COLO668 (cell line): Measurements from ENCODE around the gene HIF3A.
A peak's percentile ranks its signal among the peaks of the same experiment; 100 is the strongest.

ENCODE experiments used
- DNase-seq: peaks from one replicate; lab custom pipeline; 2025; ENCODE audit not compliant: unreplicated experiment; lab: John Stamatoyannopoulos, UW

The HIF3A gene

GRCh38 chr19:46326608-46327007 lies 29.8 kb downstream of the HIF3A start:
- DNase-seq, result no peak

DNA sequence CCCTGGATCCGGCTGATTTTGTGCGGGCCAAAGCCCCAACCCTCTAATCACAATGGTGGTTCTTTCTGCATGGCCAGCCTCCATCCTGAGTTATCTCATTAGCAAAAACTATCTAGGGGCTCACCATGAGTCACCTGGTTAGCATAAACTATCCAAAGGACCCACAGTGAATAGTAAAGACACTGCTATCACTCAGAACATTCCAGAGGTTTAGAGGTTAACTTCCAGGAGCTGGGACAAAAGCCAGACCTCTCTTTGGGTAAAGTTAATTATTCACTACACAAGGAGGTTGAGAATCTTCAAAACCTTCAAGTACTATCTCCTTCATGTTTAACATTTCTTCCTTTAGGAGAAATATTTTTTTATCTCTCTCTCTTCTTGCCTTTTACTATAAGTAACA lies 31.2 kb downstream of the HIF3A start:
- DNase-seq, result no peak

DNA sequence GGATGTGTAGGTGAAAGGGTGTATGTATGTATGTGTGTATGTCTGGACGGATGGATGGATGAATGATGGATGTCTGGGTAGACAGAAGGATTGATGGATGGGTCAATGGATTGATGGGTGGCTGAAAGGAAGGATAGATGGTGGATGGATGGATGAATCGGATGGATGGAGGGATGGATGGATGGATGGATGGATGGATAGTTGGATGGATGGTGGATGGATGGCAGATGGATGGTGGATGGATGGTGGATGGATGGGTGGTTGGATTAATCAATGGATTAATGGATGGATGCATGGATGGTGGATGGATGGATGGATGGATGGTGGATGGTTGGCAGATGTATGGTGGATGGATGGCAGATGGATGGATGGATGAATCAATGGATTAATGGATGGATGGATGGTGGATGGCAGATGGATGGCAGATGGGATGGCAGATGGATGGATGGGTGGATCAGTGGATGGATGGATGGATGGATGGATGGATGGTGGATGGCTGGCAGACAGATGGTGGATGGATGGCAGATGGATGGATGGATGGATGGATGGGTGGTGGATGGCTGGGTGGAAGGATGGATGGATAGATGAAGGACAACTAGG lies 33.6 kb downstream of the HIF3A start:
- DNase-seq, result no peak

- no peak for DNase-seq
These were observed 40.6 kb downstream of the HIF3A start for GRCh38 chr19:46337487-46337886.

DNA sequence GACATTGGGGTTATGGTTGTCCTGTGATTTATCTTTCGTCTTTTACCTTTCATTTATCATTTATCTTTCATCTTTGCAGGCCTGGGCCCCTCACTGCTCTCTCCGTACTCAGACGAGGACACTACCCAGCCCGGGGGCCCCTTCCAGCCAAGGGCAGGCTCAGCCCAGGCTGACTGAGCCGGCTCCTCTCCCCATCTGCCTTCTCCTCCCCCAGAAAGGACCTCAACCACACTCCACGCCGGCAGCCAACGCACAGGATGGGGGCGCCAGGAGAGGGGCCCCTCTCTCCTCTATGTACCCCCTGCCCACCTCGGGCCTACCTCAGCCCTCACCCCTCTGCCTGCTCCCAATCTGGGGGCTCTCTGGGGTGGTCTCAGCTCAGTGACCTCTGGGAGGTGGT lies 42.6 kb downstream of the HIF3A start:
- no peak for DNase-seq

DNA sequence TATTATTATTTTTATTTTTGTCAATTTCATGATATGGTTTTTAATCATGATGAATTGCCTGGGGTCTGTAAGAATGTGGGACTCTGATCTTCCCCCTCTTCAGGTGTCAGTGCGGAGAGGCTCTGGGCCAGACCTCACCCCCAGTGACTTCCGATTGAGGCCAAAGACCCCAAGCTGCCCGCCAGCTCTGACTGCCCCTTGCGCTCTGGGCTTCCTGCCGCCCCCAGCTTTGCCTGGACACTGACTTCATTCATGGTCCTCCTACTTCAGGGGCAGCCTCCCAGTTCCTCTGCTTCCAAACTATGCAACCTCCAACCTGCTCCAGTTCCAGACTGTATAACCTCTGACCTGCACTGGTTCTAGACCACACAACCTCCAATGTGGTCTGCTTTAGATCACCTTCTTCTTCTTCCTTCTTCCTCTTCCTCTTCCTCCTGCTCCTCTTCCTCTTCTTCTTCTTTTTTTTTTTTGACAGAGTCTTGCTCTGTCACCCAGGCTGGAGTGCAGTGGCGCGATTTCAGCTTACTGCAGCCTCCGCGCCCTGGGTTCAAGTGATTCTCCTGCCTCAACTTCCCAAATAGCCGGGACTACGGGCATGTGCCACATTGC lies 43.3 kb downstream of the HIF3A start:
- DNase-seq, result no peak

DNA sequence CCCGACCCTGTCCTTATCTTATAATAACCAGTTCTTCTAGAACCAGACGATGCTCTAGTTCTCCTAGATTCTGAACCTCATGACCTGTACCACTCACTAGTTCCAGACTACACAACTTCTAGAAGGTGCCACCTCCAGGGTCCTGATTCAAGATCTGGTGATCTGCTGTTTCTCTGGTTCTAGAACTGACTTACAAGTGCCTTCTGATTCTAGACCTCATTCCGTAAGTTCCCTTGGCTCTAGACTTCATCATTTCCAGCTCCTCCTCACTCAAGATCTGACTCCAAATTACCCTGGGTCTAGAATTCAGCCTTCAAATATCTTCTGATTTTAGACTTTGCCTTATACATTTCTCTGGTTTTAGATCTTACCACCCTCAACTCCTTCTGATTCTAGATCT lies 45.1 kb downstream of the HIF3A start:
- DNase-seq, result no peak

DNA sequence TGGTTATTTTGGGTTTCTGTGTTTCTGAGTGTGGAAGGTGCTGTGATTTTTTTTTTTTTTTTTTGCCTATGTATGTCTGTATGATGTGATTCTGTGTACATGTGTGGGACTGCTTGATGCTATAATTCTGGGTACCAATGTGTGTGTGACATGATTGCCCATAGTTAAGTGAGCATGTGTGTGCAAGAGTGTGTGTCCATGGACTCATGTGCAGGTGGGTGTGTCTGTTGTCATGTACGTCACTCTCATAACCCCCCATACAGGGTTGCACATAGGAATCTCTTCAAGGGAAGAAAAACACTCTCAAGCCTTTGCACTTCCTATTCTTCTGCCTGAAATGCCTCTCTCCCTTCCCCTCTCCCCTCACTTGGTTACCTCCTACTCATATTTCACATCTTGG lies 47.5 kb downstream of the HIF3A start:
- DNase-seq, result no peak

DNA sequence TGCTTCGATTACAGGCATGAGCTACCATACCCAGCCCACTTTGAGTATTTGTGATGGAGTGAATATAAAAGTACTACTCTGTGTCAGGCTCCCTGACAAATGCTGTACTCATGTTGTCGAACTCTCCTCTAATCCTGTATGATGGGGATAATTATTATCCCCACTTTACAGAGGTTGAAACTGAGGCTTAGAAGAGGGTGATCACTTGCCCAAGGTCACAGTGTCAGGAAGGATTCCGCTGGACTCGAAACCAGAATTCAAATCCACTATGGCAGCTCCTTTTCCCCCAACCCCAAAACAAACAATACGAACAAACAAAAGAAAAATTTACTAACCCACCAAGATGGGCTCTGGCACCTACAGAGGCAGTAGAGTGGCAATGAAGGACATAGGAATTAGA lies 48.3 kb downstream of the HIF3A start:
- no peak for DNase-seq

GRCh38 chr19:46346821-46347571 lies 50.2 kb downstream of the HIF3A start, which contains the start of gene PPP5C:
TSS of gene PPP5C (plus strand) at chr19:46347087. CDS start at chr19:46347097, 10 bp downstream.
- DNase-seq, result peak; percentile 97

DNA sequence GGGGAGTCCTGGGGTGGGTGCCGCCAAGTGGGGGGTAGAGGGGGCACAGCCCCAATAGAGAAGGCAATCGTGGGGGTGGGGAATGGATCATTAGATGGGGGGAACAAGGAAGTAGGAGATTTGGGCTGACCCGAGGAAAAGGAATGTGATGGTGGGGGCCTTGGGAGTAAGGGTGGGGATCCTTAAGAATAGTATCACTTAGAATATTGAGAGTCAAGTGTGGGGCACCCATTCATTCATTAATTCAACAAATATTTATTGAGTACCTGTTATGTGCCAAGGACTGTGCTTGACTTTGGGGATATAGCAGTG lies 50.7 kb downstream of the HIF3A start:
- no peak for DNase-seq

DNA sequence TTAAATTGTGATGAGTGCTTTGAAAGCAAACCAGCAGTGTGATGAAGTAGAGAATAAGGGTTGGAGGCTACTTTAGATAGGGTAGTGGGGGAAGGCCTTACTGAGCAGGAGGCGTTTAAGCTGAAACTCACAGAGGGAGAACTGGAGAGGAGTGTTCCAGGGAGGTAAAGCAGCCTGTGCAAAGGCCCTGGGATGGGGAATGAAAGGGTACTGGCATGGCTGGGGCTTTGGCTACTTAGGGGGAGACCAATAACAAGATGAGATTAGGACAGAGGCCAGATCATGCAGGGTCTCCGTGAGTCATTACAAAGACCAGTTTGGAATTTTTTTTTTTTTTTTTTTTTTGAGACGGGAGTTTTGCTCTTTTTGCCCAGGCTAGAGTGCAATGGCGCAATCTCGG lies 51.1 kb downstream of the HIF3A start:
- no peak for DNase-seq

- DNase-seq, result no peak
These were observed 52.6 kb downstream of the HIF3A start for GRCh38 chr19:46349311-46349993.

DNA sequence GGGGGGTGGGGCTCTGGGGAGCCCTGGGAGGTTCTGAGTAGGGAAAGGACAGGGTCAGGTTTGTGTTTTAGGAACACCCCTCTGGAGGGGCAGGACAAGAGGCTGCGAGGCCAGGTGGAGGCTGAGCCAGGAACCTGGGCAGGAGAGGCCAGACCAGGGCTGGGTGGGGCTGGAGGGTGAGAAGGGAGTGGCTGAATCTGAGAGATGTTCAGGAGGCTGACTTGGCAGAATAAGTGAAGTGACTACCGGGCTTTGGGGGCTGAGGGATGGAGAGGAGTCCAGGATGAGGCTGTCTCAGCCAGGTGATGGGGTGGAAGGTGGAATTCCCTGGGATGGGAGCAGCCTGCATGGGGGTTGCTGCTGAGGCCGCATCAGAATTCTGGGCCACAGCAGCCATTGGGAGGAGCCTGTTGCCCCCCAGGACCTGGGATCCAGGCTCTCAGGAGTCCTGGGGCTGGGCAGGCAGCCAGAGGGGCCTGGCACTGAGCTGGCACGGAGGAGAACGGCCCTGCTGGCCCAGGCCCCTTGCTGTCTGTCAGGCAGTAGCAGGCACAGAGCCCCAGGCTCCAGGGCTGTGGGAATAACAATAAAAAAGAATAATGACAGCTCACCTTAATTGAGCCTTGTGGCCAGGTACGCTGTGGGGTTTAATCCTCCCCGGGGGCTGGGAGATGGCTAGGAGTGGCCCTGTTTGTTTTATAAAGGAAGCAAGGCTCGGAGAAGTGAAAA lies 53.4 kb downstream of the HIF3A start:
- peak; percentile 9 for DNase-seq

DNA sequence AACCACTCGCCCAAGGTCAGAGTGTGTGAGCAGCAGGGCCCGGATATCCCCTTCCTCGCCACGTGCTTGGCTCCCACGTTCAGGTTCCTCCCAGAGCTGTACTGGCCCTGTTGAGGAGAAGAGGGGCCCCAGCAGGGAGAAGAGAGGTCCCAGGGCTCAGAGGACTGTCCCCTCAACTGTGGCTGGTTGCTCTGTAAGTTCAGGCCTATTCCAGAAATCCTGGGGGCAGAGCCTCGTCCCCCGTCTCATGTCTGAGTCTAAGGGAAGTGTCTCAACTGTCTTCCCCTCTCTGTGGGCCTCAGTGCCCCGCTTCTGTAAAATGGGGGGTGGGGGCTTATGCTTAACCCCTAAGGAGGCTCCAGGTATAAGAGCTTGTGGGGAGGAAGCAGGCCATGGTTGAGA lies 53.9 kb downstream of the HIF3A start:
- no peak for DNase-seq

DNA sequence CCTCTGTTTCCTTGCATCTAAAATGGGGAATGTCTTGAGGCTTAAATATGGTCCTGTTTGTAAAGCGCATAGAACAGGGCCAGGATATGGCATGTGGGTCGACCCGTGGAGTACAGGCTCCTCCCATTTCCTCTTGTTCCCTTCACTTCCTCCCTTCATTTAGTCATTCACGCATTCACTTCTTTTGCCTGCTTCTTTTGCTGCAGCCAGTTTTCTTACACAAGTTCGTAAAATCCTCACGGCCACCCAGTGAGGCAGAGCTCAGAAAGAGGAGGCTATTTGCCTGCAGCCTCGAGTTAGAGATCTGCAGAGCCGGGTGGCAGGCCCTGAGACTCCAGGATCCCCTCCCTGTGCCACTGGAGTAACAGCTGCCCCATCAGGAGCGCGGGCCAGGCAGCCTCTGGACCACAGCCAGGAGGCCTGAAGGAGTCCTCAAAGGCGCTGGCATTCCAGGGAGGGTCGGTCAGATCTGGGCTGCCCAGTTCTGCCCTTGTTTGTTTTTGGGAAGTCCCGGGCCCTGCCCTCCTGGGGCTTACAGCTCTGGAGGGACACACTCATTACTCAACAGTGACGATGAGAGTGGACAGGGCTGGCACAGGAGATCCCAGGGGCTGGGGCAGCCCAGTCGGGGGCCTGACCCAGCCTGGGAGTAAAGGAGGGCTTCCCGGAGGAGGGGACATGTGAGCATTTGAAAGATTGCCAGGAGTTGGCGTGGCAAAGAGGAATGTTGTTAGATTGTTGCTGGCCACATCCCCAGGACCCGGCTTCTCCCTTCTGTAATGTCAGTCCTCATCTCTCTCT lies 54.6 kb downstream of the HIF3A start:
- DNase-seq, result no peak

DNA sequence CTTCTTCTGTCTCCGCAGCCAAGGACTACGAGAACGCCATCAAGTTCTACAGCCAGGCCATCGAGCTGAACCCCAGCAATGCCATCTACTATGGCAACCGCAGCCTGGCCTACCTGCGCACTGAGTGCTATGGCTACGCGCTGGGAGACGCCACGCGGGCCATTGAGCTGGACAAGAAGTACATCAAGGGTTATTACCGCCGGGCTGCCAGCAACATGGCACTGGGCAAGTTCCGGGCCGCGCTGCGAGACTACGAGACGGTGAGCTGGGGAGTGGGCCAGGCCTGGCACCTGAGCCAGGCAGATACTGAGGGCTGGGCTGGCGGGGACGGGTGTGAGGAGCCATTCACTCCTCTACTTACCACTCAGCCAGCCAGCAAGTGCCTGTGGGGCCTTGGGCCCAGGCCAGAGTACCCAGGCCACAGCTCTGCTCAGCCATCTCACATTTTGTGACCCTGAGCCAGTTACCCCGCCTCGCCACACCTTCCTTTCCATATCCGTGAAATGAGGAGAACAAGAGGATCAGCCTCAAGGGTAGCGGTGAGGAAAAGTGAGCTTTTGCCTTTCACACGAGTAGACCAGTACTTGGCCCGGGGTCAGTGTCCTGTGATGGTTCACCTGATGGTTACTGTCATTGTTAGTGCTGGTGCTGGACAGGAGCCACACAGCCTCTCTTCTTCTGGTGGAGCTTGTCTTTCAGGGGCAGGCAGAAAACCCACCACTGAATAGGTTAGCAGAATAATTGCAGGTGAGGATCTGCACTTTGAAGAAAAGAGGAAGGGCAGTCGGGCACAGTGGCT lies 57.1 kb downstream of the HIF3A start:
- DNase-seq, result no peak

DNA sequence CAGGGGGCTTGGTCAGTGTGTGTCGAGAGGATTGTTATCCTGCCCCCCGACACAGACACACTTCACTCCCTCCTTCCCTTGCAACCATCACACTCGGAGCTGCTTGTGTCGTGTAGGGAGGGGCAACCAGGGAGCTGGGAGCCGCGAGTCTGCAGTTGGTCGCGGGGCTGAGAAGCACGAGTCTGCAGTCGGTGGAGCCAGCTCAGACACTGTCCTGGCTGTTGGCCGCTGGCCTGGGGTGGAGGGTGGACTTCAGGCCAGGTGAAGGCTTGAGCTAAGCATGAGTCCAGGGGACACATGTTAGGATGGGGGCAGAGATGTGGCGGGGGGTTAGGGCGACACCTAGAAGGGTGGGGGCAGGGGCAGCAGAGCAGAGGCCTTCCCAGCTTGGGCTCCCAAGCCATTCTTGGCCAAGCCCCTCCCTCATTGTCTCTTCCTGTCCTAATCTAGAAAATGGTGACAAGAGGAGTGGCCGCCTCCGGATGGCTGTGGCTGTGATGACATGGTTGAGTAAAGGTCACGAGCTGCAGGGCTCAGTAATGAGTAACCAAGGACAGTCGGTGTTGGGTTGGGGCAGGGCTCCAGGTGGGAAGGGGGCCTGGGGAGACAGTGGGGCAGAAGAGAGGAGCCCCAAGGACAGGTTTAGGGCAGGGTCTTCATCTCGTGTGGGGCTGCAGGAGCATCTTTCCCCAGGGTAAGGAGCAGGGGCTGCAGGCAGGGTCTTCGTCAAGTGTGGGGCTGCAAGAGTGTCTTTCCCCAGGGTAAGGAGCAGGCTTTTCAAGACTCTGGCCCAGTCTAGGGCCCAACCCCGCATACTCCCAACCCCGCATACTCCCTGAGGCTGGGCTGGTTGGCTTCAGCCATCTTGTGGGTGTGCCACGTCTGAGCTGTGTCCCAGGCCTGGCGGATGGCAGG lies 58.6 kb downstream of the HIF3A start:
- DNase-seq, result no peak
